HepG2 (cell line): ENCODE data around the gene FIGNL1. TPM values are rescaled to one million over a fixed set of nuclear protein-coding genes. Genes with fewer than 3 reads are reported as not detected.

Source experiments
- ARID2 ChIP-seq: sonication (generic); formaldehyde crosslinking; IDR thresholded peaks from 2 replicates; pipeline ENCODE4 v1.8.1; 2022; ENCODE audit warnings: mild to moderate bottlenecking, missing genetic modification reagents, borderline replicate concordance
- DR1 ChIP-seq: sonication (generic); formaldehyde crosslinking; IDR thresholded peaks from 2 replicates; pipeline ENCODE4 v1.8.0; 2021; ENCODE audit warnings: mild to moderate bottlenecking, missing genetic modification reagents, inconsistent platforms
- REPIN1 ChIP-seq: sonication (generic); formaldehyde crosslinking; IDR thresholded peaks from 2 replicates; pipeline ENCODE4 v1.8.0; 2022; ENCODE audit warnings: missing genetic modification reagents, low read depth, mild to moderate bottlenecking, borderline replicate concordance
- SNAI1 ChIP-seq: sonication (generic); formaldehyde crosslinking; IDR thresholded peaks from 2 replicates; pipeline ENCODE4 v1.5.0; 2020; ENCODE audit warnings: mild to moderate bottlenecking, missing genetic modification reagents, borderline replicate concordance
- TAF15 ChIP-seq: fragments of 200-400 bp; formaldehyde crosslinking; IDR thresholded peaks from one replicate; pipeline ENCODE4 v1.6.1; 2018; ENCODE audit warnings: mild to moderate bottlenecking, low read depth, low read length; ENCODE audit not compliant: poor library complexity, severe bottlenecking
- ZBTB4 ChIP-seq: sonication (generic); formaldehyde crosslinking; IDR thresholded peaks from 2 replicates; pipeline ENCODE4 v1.4.0; 2020; ENCODE audit warnings: missing genetic modification reagents, mild to moderate bottlenecking, borderline replicate concordance
- ZFP91 ChIP-seq: sonication (generic); formaldehyde crosslinking; IDR thresholded peaks from 2 replicates; pipeline ENCODE4 v1.9.0; 2022; ENCODE audit warnings: missing genetic modification reagents, mild to moderate bottlenecking, borderline replicate concordance
- ZNF18 ChIP-seq: sonication (generic); formaldehyde crosslinking; IDR thresholded peaks from 2 replicates; pipeline ENCODE4 v1.8.0; 2022; ENCODE audit warnings: mild to moderate bottlenecking, missing genetic modification reagents; ENCODE audit not compliant: insufficient replicate concordance
- ZNF235 ChIP-seq: sonication (generic); formaldehyde crosslinking; IDR thresholded peaks from 2 replicates; pipeline ENCODE4 v1.8.1; 2023; ENCODE audit warnings: mild to moderate bottlenecking, missing genetic modification reagents, borderline replicate concordance
- ZNF260 ChIP-seq: sonication (generic); formaldehyde crosslinking; IDR thresholded peaks from 2 replicates; pipeline ENCODE4 v1.4.0; 2020; ENCODE audit warnings: missing genetic modification reagents, low read depth, mild to moderate bottlenecking, borderline replicate concordance
- ZNF572 ChIP-seq: sonication (generic); formaldehyde crosslinking; IDR thresholded peaks from 2 replicates; pipeline ENCODE4 v1.5.1; 2020; ENCODE audit warnings: mild to moderate bottlenecking, missing genetic modification reagents
- ZNF687 ChIP-seq: sonication (generic); formaldehyde crosslinking; IDR thresholded peaks from 2 replicates; pipeline ENCODE4 v1.5.1; 2020; ENCODE audit warnings: mild to moderate bottlenecking, missing genetic modification reagents, moderate library complexity
- polyA plus RNA-seq, 8 experiments: library from polyadenylated mRNA; depleted of rRNA in 3 of 8; stranded (reverse) in 7 of 8; unstranded in 1 of 8; fragments of >200 nt; fragmentation: Illumina TruSeq in 4 of 8; extraction: Trizol in 4 of 8; gene quantifications; 2 replicates each; pipeline versions ENCODE4 v1.2.1 to v1.2.3, GENCODE V29; 2011 to 2016; ENCODE audit warnings: low read depth in 4 of 8, missing spikeins in 1 of 8, mixed read lengths in 1 of 8; ENCODE audit not compliant: insufficient read depth in 1 of 8
- total RNA-seq, 5 experiments: library from RNA; depleted of rRNA; stranded (reverse); fragments of >200 nt; fragmentation: Illumina TruSeq; extraction: Trizol; gene quantifications; 2 replicates each; pipeline ENCODE4 v1.2.3, GENCODE V29; 2016; ENCODE audit warnings: low read depth in 1 of 5

FIGNL1 gene
- total and polyA plus RNA-seq, 2 of the 13 experiments (the other 11 are each of a cell fraction or from before 2014, with no cell fraction given): 4.0 to 20.9 TPM

GRCh38 chr7:50450590-50451032 is 461 bp upstream of the FIGNL1 start (continued):
- TF ChIP-seq ZBTB4 (CRISPR knock-in tag): peak; percentile 85; the same call in 1 of the 2 replicates
- TF ChIP-seq DR1: 0 out of 2 replicates have a peak, but pooled peaks have one; percentile 0
- TF ChIP-seq REPIN1 (CRISPR knock-in tag): peak; percentile 2; the same call in 1 of the 2 replicates
- TF ChIP-seq ARID2 (CRISPR knock-in tag): 0 out of 2 replicates have a peak, but pooled peaks have one; percentile 0
- TF ChIP-seq TAF15: no peak
- TF ChIP-seq ZNF235: 0 out of 2 replicates have a peak, but pooled peaks have one; percentile 25
- 0 out of 2 replicates have a peak, but pooled peaks have one; percentile 51 for TF ChIP-seq ZNF572 (CRISPR knock-in tag)
- no peak for TF ChIP-seq ZNF18
- peak; percentile 78 for TF ChIP-seq ZNF687 (CRISPR knock-in tag)
- peak; percentile 60; the same call in 1 of the 2 replicates for TF ChIP-seq ZFP91 (CRISPR knock-in tag)
- TF ChIP-seq ZNF260 (CRISPR knock-in tag): no peak
- TF ChIP-seq SNAI1 (CRISPR knock-in tag): 0 out of 2 replicates have a peak, but pooled peaks have one; percentile 11
